GM10266 (cell line): ENCODE data around the gene PGPEP1.
"Not testable (repeated sequence)": the region's sequence is repeated elsewhere in the genome, so short reads cannot be mapped to it uniquely, and the experiment has no call there.

Experiments used
- DNase-seq: peaks from one replicate; pipeline ENCODE4 v3.0.0; 2012; ENCODE audit errors: extremely low spot score
- TF ChIP-seq, protein P1 (sequence below): IDR thresholded peaks from 2 replicates; pipeline ENCODE4 v1.5.1; 2012; ENCODE audit warnings: mild to moderate bottlenecking, low read depth; ENCODE audit not compliant: control insufficient read depth, insufficient read depth; ENCODE audit errors: missing control alignments

The PGPEP1 gene

DNA sequence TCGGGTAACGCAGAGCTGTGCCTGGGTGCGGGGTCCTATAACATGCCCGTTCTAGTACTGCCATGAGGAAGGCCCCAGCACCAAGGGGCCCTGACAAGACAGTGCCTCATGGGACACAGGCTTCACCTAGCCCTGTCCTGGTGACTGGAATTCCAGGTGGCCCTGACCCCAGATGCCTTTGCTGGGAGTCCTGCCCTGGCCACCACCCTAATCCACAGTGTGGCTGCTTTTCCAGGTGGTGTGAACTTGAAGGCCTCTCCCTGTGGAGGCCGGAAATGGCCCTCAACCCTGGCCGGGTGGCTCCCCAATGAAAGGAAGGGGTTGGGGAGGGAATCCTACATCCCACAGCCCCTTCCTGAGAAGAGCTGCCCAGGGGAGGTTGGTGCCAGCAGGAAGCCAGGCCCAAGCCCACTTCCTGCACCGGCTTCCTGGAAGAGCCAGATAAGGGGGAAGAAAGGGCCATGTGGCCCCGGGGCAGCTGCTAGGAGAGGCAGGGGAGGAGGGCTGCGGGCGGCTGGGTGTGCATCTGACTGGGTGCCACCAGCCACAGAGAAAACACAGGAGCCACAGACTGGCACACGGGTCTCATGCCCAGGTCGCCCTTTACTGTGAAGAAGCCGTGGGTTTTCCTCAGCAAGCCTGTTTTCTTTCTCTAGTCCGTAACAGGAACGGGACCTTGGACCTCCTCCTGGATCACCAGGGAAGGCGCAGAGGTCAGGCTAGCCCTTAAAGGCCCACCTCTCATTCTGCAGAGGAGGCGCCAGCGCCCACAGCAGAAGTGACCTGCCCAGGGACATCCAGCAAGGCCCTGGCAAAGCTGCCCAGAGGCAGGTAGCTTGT is 22.2 kb upstream of the PGPEP1 start:
- TF ChIP-seq, protein P1, sequence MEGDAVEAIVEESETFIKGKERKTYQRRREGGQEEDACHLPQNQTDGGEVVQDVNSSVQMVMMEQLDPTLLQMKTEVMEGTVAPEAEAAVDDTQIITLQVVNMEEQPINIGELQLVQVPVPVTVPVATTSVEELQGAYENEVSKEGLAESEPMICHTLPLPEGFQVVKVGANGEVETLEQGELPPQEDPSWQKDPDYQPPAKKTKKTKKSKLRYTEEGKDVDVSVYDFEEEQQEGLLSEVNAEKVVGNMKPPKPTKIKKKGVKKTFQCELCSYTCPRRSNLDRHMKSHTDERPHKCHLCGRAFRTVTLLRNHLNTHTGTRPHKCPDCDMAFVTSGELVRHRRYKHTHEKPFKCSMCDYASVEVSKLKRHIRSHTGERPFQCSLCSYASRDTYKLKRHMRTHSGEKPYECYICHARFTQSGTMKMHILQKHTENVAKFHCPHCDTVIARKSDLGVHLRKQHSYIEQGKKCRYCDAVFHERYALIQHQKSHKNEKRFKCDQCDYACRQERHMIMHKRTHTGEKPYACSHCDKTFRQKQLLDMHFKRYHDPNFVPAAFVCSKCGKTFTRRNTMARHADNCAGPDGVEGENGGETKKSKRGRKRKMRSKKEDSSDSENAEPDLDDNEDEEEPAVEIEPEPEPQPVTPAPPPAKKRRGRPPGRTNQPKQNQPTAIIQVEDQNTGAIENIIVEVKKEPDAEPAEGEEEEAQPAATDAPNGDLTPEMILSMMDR = no peak

DNA sequence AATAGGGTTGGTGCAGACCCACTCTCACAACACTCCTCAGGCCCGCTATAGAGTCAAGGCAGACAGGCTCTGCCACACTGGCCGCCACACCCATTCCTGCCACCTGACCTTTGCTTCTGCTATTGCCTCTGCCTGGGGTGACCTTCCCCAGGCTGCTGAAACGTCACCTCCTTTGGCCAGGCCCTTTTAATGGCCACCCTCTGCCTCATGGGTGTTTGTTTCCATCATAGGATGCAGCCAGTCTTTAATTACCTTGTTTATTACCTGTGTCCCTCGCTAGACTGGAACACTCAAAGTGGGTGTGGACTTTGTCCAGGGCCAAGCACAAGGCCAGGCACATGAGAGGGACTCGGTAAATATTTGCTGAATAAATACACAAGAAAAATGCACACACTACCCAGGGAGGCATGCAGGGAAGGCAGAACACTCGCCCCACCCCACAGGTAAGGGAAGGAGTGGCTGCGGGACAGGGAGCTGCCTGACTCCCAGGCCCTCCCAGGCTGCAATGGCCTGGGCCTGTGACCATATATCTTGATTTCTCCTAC is 20.7 kb upstream of the PGPEP1 start:
- TF ChIP-seq, protein P1 = no peak
- no peak for DNase-seq

More for the DNA sequence above, 22.2 kb upstream of the PGPEP1 start:
- DNase-seq = no peak

- TF ChIP-seq, protein P1 = no peak
- no peak for DNase-seq
Observed at GRCh38 chr19:18320865-18321733, 19.3 kb upstream of the PGPEP1 start.

- DNase-seq = no peak
- TF ChIP-seq, protein P1 = no peak
Observed at GRCh38 chr19:18321734-18322102, 18.7 kb upstream of the PGPEP1 start.

DNA sequence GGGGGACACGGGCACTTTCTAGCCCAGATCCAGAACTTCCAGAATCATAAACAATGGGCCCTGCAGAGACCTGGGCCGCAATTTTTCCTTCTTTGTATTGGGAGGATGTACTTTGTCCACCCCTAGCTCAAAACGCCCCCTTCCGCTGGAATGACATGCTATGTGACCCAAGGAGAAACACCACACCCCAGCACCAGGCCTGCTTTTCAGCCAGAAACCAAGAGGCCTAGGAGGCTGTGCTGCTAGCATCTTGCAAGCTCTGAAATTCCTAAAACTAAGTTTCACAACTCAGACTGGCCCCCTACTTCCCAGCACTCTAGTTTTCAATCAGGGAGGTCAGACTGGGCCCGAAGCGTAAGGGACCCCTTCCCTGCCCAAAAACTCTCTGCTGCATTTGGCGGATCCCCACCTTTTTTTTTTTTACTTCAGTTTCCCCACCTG is 18.1 kb upstream of the PGPEP1 start:
- peak; percentile 63 for DNase-seq
- TF ChIP-seq, protein P1 = peak; percentile 41

DNA sequence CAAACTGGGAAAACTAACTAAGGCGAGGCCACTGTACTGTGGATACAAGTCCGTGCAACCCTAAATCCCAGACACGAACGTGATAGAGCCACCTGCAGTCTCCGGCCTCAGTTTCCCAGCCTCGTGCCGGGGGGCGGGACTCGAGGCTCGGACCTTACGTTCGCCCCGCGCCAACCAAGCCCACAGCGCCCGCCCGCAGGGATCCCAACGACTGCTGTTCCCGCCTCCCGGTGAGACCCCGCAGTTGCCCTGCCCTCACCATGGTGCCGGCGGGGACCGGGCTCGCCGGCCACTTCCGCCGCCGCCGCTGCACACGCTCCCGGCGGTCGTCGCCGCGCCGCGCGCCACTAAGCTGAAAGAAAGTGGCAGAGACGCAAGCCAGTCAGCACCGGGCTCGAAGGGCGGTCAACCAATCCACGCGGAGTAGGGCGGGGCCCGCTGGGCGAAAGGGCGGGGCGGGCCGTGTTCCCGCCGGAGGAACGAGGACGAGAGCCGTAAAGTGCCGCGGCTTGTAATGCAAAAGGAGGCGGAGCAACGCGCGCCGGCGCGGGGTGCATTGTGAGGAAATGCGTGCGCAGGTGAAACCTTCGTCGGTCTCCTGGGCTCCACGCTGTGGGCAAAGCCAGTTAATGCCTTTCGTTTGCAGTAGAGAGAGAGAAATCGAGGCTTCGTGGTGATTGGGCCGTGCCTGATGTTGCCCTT is 17.5 kb upstream of the PGPEP1 start, which contains the start of gene LSM4:
TSS of gene LSM4 (minus strand) at position 318 of the 702 bp plus-strand sequence. CDS start at position 262, 56 bp downstream.
- TF ChIP-seq, protein P1 = peak; percentile 42
- peak; percentile 98 for DNase-seq

- DNase-seq = not testable (repeated sequence)
Observed at GRCh38 chr19:18324373-18324731, 16.0 kb upstream of the PGPEP1 start.
